HG02840 (cell line): ENCODE measurements around the gene C19orf47.

Source experiments
- ATAC-seq: cut with Tn5 transposase; IDR thresholded peaks from one replicate; pipeline ENCODE4 v1.9.1; 2021; ENCODE audit warnings: mild to moderate bottlenecking, moderate library complexity, moderate number of reproducible peaks; ENCODE audit not compliant: unreplicated experiment, low FRiP score

C19orf47 gene

GRCh38 chr19:40271706-40272105 lies 76.5 kb downstream of the C19orf47 start:
- no peak for ATAC-seq

DNA sequence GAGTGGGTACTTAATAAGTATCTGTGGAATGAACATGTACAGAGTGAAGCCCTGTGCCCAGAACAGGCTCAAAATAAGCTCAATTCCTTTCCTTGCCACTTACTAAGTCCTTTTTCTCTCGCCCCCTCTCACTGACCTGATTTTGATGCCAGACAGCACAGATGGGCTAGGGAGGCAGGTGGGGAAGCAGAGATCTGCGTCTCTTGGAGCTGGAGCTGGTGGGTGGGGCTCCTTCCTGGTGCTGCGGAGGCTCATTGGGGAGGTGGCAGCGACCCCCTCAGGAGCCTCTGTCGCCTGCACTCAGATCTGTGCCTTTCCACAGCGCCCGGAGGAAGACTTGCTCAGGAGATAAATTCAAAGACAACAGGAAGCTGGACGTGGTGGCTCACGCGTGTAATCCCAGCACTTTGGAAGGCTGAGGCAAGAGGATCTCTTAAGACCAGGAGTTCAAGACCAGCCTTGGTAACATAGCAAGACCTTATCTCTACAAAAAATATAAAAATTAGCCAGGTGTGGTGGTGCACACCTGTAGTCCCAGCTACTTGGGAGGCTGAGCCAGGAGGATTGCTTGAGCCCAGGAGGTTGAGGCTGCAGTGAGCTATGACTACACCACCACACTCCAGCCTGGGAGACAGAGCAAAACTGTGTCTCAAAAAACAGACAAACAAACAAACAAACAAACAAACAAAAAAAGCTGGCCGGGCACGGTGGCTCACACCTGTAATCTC lies 77.7 kb downstream of the C19orf47 start:
- no peak for ATAC-seq
